HG02938 (cell line): ENCODE measurements around the gene FAM72C.
A peak's percentile ranks its signal among the peaks of the same experiment; 100 is the strongest.
"Not testable (repeated sequence)": the region's sequence is repeated elsewhere in the genome, so short reads cannot be mapped to it uniquely, and the experiment has no call there.

Experiments used
- ATAC-seq: cut with Tn5 transposase; IDR thresholded peaks from one replicate; pipeline ENCODE4 v1.9.1; 2021; ENCODE audit warnings: mild to moderate bottlenecking, moderate library complexity; ENCODE audit not compliant: unreplicated experiment

Gene FAM72C

GRCh38 chr1:143971924-143972700 lies at the start of gene FAM72C:
Gene FAM72C, minus strand, starts transcription at chr1:143971986. Its CDS starts 845 bp downstream, at chr1:143971141.
- ATAC-seq, result peak; percentile 82

- ATAC-seq, result peak; percentile 52
Observed at GRCh38 chr1:144020001-144020738, 48.4 kb upstream of the FAM72C start.

GRCh38 chr1:144019101-144019500 lies 47.3 kb upstream of the FAM72C start:
- ATAC-seq, result not testable (repeated sequence)

GRCh38 chr1:144015180-144015966 lies 43.6 kb upstream of the FAM72C start:
- not testable (repeated sequence) for ATAC-seq

- not testable (repeated sequence) for ATAC-seq
Observed at GRCh38 chr1:144014528-144014927, 42.7 kb upstream of the FAM72C start.

- not testable (repeated sequence) for ATAC-seq
Observed at GRCh38 chr1:144014121-144014520, 42.3 kb upstream of the FAM72C start.

GRCh38 chr1:144012168-144012733 lies 40.5 kb upstream of the FAM72C start:
- ATAC-seq, result peak; percentile 97

GRCh38 chr1:144009410-144009809 lies 37.6 kb upstream of the FAM72C start:
- peak; percentile 63 for ATAC-seq

- ATAC-seq, result not testable (repeated sequence)
Observed at GRCh38 chr1:144004259-144004658, 32.5 kb upstream of the FAM72C start.

GRCh38 chr1:144003306-144004029 lies 31.7 kb upstream of the FAM72C start:
- not testable (repeated sequence) for ATAC-seq

- not testable (repeated sequence) for ATAC-seq
Observed at GRCh38 chr1:144002141-144002881, 30.5 kb upstream of the FAM72C start.

- not testable (repeated sequence) for ATAC-seq
Observed at GRCh38 chr1:144001077-144001476, 29.3 kb upstream of the FAM72C start.

- not testable (repeated sequence) for ATAC-seq
Observed at GRCh38 chr1:143996020-143996419, 24.2 kb upstream of the FAM72C start.

- ATAC-seq, result not testable (repeated sequence)
Observed at GRCh38 chr1:143993301-143993907, 21.6 kb upstream of the FAM72C start.

- ATAC-seq, result not testable (repeated sequence)
Observed at GRCh38 chr1:143990699-143991098, 18.9 kb upstream of the FAM72C start.

GRCh38 chr1:143989719-143990118 lies 17.9 kb upstream of the FAM72C start:
- ATAC-seq, result not testable (repeated sequence)

GRCh38 chr1:143989427-143989712 lies 17.6 kb upstream of the FAM72C start:
- ATAC-seq, result not testable (repeated sequence)

- ATAC-seq, result not testable (repeated sequence)
Observed at GRCh38 chr1:143988602-143989426, 17.0 kb upstream of the FAM72C start.
